ENCODE results near the gene LAMA4.

The LAMA4 gene

DNA sequence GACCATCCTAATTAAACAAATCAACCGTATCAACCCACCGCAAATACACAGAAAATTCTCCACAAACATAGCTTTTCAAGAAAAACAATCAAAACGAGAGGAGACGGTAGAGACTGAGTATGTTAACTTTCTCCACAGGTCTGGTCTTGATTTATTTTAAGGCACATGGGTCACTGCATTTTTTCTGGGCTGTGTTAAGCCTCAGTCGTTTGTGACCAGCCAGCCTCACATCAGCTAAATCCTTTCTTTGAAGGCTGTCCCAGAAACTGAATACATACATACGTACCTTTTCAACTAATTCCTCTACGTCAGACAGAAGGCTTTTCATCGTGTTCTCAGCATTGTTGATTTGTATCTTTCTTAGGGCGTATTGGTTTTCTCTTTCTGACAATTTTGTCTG, 69.4 kb downstream of the LAMA4 start:
- no peak for DNase-seq (ENCODE audit: low read depth)

DNA sequence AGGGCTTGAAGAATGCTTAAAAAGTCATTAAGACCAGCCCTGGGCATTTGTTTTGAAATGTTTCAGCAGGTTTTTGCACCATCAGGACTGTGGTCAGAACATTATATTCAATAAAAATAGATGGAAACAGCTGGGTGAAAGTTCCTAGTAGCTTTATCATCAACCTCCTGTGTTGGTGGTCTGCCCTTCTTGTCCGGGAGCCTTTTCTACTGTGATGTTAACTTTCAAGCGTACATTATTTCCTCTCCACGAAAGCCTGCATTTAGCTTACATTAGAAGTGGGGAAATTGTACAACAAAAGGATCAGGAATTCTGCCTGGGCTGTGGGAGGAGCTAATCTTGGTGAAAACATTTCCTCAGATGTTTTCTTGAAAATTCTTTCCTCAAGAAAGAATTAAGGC, 71.1 kb downstream of the LAMA4 start:
- DNase-seq (ENCODE audit: low read depth), result no peak

- no peak for DNase-seq (ENCODE audit: low read depth)
Measured at GRCh38 chr6:112181130-112181529, 73.2 kb downstream of the LAMA4 start.

GRCh38 chr6:112180095-112180820, 74.1 kb downstream of the LAMA4 start:
- no peak for DNase-seq (ENCODE audit: low read depth)

DNA sequence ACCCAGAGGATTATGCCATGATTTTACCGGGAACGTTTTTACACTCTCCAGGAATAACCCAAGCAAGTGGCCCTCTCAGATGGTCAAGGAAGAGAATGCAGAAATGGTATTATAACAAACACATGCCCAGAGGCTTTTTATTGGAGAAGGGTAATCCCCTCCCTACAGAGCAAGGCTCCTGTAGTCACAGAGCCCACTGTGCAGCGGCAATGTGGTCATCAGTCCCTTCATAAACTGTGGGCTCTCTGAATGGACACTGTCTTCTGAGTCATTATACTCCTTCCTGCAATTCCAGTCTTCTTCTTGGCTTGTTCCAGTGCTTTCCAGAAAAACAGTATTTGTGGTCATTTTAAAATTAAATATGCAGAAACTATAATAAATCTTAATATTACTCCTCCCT, 74.7 kb downstream of the LAMA4 start:
- DNase-seq (ENCODE audit: low read depth), result no peak

DNA sequence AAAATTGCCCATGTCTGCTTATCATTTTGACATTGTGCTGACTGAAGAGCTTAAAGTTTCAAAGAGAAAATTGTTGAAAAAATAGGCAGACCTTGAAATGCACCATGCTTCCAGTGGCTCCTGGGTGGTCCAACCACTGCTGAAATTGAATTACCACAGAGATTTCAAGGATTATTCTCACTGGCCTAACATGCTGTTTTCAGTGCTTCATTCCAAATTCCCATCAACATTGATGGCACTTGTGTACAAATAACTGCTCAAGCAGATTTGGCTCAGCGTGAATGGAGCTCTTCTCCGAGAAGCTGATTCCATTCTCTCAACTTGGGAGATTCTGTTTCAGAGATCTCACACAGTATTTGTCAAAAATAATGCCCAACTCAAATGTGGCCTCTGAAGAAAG, 75.5 kb downstream of the LAMA4 start:
- DNase-seq (ENCODE audit: low read depth), result no peak

GRCh38 chr6:112177092-112177491, 77.3 kb downstream of the LAMA4 start:
- no peak for DNase-seq (ENCODE audit: low read depth)

DNA sequence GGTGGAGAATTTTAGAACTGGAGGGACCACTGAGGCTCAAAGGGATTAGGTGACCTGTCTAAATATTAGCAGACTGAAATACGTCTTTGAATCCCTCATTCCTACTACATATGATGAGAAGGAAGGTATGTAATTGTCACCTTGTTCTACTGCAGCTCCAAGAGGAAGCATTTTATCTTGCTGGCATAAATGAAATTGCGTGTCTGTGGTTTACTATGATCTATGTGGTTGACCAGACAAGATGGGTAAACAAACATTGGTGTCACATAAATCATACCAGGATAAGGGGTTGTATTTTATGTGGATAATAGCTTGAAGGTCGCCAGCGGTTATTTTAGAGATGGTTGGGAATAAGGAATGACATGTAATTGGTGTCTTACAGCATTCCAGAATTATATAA, 78.2 kb downstream of the LAMA4 start:
- DNase-seq (ENCODE audit: low read depth), result no peak

DNA sequence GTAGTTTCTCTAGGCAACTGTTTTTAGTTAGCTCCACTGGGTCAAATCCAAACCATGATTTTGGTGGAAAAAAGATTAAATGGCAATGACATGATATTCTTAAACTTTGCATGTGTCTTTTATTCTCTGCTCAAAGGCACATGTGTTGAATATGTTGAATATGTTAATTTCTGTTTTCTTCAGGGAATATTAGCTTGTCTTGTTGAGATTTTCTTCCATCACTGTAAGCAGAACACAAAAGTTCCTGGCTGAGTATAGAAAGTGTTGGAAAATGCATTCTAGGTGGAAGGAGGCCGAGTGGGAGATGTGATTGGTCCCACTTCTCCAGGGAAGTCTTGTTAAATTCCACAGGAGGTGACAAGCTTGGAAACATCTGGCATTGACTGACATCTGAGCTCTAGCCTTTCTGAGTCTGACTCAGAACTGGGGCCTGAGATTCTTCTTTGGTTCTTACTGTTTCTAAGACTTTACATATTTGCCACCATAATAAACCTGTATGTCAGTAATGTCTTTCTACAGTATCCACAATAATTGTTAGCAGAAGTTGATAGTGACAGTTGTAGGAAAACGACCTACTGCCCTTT, 81.1 kb downstream of the LAMA4 start:
- DNase-seq (ENCODE audit: low read depth), result no peak

- DNase-seq (ENCODE audit: low read depth), result no peak
Measured at GRCh38 chr6:112172540-112172939, 81.8 kb downstream of the LAMA4 start.

DNA sequence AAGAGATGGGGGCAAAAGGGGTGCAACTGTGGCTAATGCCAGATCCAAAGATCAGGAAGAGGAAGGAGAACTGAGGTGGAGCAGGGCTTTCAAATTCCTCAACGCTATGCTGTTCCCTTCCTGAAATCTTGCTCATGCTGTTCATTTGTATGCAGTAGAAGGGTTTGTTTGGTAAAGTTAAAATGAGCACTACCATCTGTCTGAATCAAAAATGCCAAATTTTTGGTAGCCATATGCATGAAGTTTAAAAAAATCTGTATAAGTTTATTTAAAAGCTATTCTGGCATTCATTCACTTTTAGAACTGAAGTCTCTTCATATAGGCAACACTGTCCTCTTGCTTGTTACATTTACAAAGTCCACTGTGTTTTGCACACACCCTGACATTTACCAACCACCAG, 84.8 kb downstream of the LAMA4 start:
- DNase-seq (ENCODE audit: low read depth), result no peak

DNA sequence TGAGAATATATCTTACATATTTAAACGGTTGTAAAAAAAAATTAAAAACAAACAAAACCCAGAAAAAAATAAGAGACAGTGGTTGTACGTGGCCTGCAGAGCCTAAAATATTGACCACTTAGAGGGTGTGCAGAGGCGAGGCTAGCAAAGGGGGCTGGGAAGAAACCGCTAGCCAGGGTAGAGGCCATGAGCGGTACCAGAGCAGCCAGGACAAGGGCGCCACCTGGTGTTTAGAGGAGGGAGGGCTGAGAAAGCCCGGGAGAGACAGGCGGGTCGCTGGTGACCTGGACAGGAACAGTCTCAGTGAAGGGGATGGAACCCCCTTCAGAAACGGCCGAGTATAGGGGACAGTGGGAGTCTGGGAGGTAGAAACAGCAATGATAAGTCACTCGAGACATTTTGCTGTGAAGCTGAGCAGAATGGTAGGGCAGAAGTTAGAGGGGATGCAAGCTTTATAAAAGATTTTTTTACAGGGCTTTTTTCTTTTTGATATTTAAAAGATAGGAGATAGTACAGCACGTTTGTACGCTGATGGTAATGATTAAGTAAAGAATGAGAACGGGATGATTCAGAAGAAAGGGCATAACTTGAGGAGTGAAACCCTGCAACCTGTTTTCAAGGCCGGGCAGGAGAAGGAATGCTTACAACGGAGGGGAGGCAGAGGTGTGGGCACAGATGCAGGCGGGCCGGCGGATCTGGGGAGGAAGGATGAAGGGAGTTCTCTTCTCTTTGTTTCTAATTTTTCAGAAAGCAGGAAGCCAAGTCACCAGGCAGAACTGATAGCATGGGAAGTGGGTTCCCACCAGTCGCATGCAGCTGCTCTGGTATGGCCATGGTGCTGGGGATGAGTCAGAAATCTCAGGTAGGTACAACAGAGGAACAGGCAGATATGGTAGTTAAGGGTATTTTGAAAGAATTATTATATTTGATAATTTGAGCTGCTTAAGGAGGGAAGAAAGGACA, 90.8 kb downstream of the LAMA4 start:
- DNase-seq (ENCODE audit: low read depth), result peak; percentile 64

DNA sequence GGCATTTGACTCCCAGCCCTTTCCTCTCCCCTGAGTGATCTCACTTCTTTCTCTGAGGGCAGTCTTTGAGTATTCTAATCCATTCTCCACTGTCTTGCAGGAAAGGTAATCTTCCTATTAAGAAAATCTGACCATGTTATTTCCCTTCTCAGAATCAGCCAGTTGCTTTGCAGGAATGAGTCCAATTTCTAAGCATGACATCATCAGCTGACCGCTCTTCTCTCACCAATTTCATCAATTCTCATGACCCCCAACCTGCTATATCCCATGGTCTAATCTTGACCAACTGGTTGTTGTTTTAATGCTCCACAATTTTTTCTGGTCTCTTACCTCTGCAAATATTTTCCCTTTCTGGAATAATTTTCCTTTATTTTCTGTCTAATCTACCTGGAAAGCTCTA, 93.6 kb downstream of the LAMA4 start:
- DNase-seq (ENCODE audit: low read depth), result no peak

GRCh38 chr6:112156668-112157067, 97.7 kb downstream of the LAMA4 start:
- no peak for DNase-seq (ENCODE audit: low read depth)

DNA sequence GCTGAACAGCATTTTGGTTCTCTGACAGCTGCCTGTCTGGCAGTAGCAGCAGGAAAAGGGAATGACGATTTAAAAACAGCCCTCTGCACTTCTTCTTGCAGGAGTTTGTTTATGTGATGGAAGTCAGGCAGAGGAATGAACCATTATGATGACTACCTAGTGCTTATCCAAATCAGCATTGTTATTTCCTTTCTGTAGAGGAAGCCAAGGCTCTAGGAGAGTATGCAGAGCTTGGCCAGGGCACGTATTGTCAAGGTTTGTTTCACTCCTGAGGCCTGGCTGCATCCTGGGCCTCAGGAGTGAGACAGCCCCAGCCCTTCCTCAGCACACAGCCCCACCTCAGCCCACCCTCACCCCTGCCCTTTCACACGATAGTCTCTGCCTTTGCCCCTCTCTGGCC, 98.5 kb downstream of the LAMA4 start:
- no peak for DNase-seq (ENCODE audit: low read depth)

DNA sequence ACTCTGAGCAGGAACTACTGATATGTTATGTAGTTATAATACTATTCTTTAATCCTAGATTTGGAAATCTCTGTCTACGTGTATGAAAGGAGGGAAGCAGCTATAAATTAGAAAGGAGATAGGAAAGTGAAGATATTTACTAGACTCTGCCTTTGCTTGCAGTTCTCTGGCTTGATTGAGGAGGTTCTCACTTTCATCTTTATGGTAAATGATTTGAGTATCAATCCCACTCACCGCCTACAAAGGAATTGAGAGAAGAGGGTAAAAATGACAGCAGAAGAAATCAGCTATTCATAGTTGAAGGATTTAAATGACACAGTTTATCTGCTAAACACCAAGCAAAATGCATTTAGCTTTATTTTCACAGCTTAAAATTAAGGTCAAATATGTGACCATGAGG, 99.7 kb downstream of the LAMA4 start:
- no peak for DNase-seq (ENCODE audit: low read depth)

DNA sequence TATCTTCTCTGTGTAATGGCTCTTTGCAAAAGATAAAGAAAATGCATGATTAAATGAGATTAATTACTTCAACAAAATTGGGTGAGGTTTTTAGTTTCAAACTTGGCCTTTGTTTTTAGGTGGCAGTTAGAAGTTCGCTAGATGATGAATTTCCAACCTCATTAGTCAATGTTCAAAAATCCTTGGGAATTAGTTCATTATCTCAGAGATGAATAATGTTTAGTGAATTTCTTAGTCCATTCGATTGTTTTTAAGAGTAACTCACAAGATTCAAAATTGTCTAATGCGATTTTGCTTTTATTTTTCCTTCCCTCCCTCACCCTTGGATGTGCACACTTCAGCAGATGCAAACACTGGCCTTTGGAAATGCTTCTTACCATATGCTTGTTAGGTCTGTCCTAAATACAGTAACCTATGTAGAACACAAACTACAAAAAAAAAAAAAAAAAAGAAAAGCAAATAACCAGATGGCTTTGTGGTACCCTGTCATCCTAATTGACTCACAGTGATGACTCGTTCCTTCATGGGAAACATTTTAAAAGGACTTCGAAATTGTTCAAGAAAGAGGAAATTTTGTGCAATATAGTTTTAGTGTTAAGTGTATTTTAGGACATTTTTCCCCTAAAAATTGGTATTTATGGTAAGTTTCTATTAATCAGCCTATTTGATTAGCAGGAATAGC, 100.3 kb downstream of the LAMA4 start:
- DNase-seq (ENCODE audit: low read depth), result no peak

DNA sequence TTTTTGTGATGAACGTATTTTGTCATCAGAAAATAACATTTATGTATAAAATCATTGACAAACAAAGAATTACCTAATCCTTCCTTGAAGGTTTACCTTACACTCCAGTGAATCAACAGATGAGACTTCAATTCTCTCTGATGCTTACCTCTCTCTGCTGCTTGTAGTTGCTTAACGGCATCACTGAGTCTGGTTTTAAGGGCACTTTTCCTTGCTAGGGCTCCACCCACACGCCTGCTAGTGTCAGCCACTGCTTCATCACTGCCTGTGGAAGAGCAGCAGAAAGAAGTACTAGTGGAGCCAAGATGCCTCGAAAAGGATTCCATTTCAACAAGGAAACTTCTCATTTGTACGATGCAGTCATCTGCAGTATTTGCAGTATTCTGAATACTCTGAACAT, 104.0 kb downstream of the LAMA4 start:
- DNase-seq (ENCODE audit: low read depth), result no peak

- DNase-seq (ENCODE audit: low read depth), result no peak
Measured at GRCh38 chr6:112149719-112150263, 104.6 kb downstream of the LAMA4 start.

- no peak for DNase-seq (ENCODE audit: low read depth)
Measured at GRCh38 chr6:112149236-112149635, 105.1 kb downstream of the LAMA4 start.

DNA sequence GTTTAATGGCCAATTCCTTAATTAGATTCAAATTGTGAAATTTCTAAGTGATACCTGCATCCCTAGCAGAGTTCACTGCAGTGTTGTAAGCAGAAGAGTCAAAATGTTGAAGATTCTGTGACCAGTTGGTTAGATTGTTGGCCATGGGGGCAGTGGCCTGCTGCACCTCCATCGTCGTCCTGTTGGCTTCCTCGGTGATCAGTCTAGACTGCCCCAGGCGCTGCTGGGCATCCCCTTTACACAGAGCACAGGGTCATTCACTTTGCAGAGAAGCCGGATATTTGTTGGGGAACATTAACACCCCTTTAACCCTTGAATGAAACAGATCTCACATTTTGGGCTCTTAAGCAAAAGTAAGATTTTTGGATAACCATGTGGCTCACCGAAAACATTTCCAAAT, 106.3 kb downstream of the LAMA4 start:
- DNase-seq (ENCODE audit: low read depth), result no peak

GRCh38 chr6:112145080-112145573, 109.2 kb downstream of the LAMA4 start:
- no peak for DNase-seq (ENCODE audit: low read depth)
